K562 (cell line): ENCODE data around the gene MYO9A.

ENCODE experiments used
- ETV6 ChIP-seq, 3 experiments: fragments of 150-350 bp in 1 of 3; sonication (generic) in 1 of 3; formaldehyde crosslinking in 1 of 3; IDR thresholded peaks; 2 replicates each; pipeline versions ENCODE4 v1.6.1 to v1.8.0; 2014 to 2022; ENCODE audit warnings: borderline replicate concordance in 2 of 3, low read depth in 2 of 3, antibody characterized with exemption in 1 of 3, low read length in 1 of 3, mild to moderate bottlenecking in 1 of 3, missing genetic modification reagents in 1 of 3
- FOS ChIP-seq: IDR thresholded peaks from 3 replicates; pipeline ENCODE4 v1.6.1; 2011; ENCODE audit not compliant: insufficient read length; ENCODE audit errors: extremely low read depth
- HDGF ChIP-seq: fragments of 450-650 bp; IDR thresholded peaks from 2 replicates; pipeline ENCODE4 v1.6.1; 2016
- NFRKB ChIP-seq: fragments of 450-650 bp; IDR thresholded peaks from 2 replicates; pipeline ENCODE4 v1.6.1; 2016; ENCODE audit warnings: low read depth
- SMC3 ChIP-seq: conservative IDR thresholded peaks from 2 replicates; pipeline ENCODE4 v1.6.1; 2011; ENCODE audit warnings: low read depth, low read length, improper control_type of control experiment; ENCODE audit not compliant: insufficient read depth
- TARDBP ChIP-seq: fragments of 450-650 bp; IDR thresholded peaks from 2 replicates; pipeline ENCODE4 v1.6.1; 2016
- THRAP3 ChIP-seq: fragments of 450-650 bp; IDR thresholded peaks from 2 replicates; pipeline ENCODE4 v1.6.1; 2016; ENCODE audit warnings: mild to moderate bottlenecking, inconsistent platforms, borderline replicate concordance
- ZBED1 ChIP-seq: IDR thresholded peaks from 2 replicates; pipeline ENCODE4 v1.6.1; 2014
- ZNF431 ChIP-seq: sonication (generic); formaldehyde crosslinking; IDR thresholded peaks from 2 replicates; pipeline ENCODE4 v1.8.0; 2022; ENCODE audit warnings: mild to moderate bottlenecking, missing genetic modification reagents
- ZNF766 ChIP-seq: fragments of 200-800 bp; sonication (Bioruptor generic); conservative IDR thresholded peaks from 2 replicates; pipeline ENCODE4 v1.6.1; 2016; ENCODE audit warnings: missing genetic modification characterization, missing compliant biosample characterization
- TF ChIP-seq, protein P1 (sequence below), 3 experiments: fragments of 200-800 bp in 1 of 3; sonication (Bioruptor generic) in 1 of 3; sonication (generic) in 1 of 3; formaldehyde crosslinking in 1 of 3; IDR thresholded peaks; 2 replicates each; pipeline versions ENCODE4 v1.6.1 to v1.8.0; 2016 to 2022; ENCODE audit warnings: mild to moderate bottlenecking in 2 of 3, missing compliant biosample characterization in 2 of 3, missing genetic modification characterization in 2 of 3, missing genetic modification reagents in 1 of 3
- TF ChIP-seq, protein P2 (sequence below): fragments of 450-650 bp; formaldehyde crosslinking; IDR thresholded peaks from 2 replicates; pipeline ENCODE4 v1.4.0; 2022; ENCODE audit warnings: missing genetic modification characterization

DNA sequence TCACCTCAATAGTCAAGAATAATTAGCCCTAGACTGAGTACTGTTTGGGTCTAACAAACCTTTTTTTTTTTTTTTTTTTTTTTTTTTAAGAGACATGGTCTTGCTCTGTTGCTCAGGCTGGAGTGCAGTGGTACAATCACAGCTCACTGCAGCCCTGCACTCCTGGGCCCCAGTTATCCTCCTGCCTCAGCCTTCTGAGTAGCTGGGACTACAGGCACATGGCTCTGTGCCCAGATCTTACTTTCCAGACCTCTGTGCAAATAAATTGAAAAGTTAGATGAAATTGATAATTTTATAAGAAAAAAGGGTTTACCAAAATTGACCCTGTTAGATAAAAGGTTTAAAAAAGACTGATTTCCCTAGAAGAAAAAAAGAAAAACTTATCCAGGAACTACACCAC lies 228.6 kb downstream of the MYO9A start:
- TF ChIP-seq FOS, result no peak
- no peak for TF ChIP-seq ZBED1
- no peak for TF ChIP-seq ETV6 (IDR thresholded peaks at IDR 0.05; ENCODE audit: borderline replicate concordance in 1 of 2, low read depth in 2 of 2, low read length in 1 of 2)
- no peak for TF ChIP-seq ETV6 (CRISPR knock-in tag; IDR thresholded peaks at IDR 0.05; ENCODE audit: borderline replicate concordance)
- no peak for TF ChIP-seq THRAP3
- TF ChIP-seq HDGF, result no peak
- TF ChIP-seq, protein P1, sequence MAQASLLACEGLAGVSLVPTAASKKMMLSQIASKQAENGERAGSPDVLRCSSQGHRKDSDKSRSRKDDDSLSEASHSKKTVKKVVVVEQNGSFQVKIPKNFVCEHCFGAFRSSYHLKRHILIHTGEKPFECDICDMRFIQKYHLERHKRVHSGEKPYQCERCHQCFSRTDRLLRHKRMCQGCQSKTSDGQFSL (CRISPR knock-in tag; IDR thresholded peaks at IDR 0.05), result no peak
- TF ChIP-seq, protein P1 (tag; IDR thresholded peaks at IDR 0.05), result no peak
- no peak for TF ChIP-seq SMC3
- TF ChIP-seq TARDBP, result no peak
- TF ChIP-seq NFRKB, result no peak
- no peak for TF ChIP-seq ZNF431
- TF ChIP-seq, protein P2, sequence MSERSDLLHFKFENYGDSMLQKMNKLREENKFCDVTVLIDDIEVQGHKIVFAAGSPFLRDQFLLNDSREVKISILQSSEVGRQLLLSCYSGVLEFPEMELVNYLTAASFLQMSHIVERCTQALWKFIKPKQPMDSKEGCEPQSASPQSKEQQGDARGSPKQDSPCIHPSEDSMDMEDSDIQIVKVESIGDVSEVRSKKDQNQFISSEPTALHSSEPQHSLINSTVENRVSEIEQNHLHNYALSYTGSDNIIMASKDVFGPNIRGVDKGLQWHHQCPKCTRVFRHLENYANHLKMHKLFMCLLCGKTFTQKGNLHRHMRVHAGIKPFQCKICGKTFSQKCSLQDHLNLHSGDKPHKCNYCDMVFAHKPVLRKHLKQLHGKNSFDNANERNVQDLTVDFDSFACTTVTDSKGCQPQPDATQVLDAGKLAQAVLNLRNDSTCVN (CRISPR knock-in tag), result no peak
- TF ChIP-seq ZNF766 (CRISPR knock-in tag), result no peak
